HepG2 (cell line): ENCODE results near the gene NPBWR2. TPM values are rescaled to one million over a fixed set of nuclear protein-coding genes. Genes with fewer than 3 reads are reported as not detected.

Source experiments
- AGO2 ChIP-seq: fragments of 200-400 bp; formaldehyde crosslinking; optimal IDR thresholded peaks from 2 replicates; pipeline ENCODE3; 2017; ENCODE audit warnings: mild to moderate bottlenecking, low read depth, low read length, moderate library complexity
- AHR ChIP-seq: IDR thresholded peaks from 2 replicates; pipeline ENCODE4 v1.6.1; 2018; ENCODE audit warnings: missing genetic modification reagents, missing compliant biosample characterization
- BORCS8-MEF2B ChIP-seq: sonication (generic); formaldehyde crosslinking; IDR thresholded peaks from 2 replicates; pipeline ENCODE4 v1.8.0; 2022; ENCODE audit warnings: mild to moderate bottlenecking, missing genetic modification reagents
- CREB1 ChIP-seq, 2 experiments: fragments of 450-650 bp in 1 of 2; IDR thresholded peaks; 2 replicates each; pipeline ENCODE4 v1.6.1; 2016 to 2017; ENCODE audit warnings: control low read depth in 1 of 2, mild to moderate bottlenecking in 1 of 2, missing compliant biosample characterization in 1 of 2, missing genetic modification characterization in 1 of 2
- DNMT3B ChIP-seq: conservative IDR thresholded peaks from 2 replicates; pipeline ENCODE4 v1.6.1; 2016; ENCODE audit warnings: missing biosample characterization, control low read depth
- GTF2F1 ChIP-seq: fragments of 150-350 bp; IDR thresholded peaks from 2 replicates; pipeline ENCODE4 v1.6.1; 2014; ENCODE audit warnings: low read length
- KDM5B ChIP-seq: sonication (generic); formaldehyde crosslinking; IDR thresholded peaks from 2 replicates; pipeline ENCODE4 v1.4.0; 2020; ENCODE audit warnings: missing genetic modification reagents, mild to moderate bottlenecking, borderline replicate concordance
- MED1 ChIP-seq: sonication (generic); formaldehyde crosslinking; IDR thresholded peaks from 2 replicates; pipeline ENCODE4 v1.4.0; 2020; ENCODE audit warnings: missing genetic modification reagents
- MIER3 ChIP-seq: IDR thresholded peaks from 2 replicates; pipeline ENCODE4 v1.6.1; 2016; ENCODE audit warnings: missing compliant biosample characterization, borderline replicate concordance
- MTA3 ChIP-seq: sonication (generic); formaldehyde crosslinking; IDR thresholded peaks from 2 replicates; pipeline ENCODE4 v1.4.0; 2020; ENCODE audit warnings: missing genetic modification reagents
- NR2F2 ChIP-seq: IDR thresholded peaks from 2 replicates; pipeline ENCODE4 v1.6.1; 2012; ENCODE audit warnings: low read depth, inconsistent platforms, borderline replicate concordance
- PAX8 ChIP-seq: sonication (generic); formaldehyde crosslinking; IDR thresholded peaks from 2 replicates; pipeline ENCODE4 v1.8.0; 2022; ENCODE audit warnings: mild to moderate bottlenecking, missing genetic modification reagents, borderline replicate concordance
- RFX5 ChIP-seq: IDR thresholded peaks from 2 replicates; pipeline ENCODE4 v1.6.1; 2011; ENCODE audit warnings: low read depth, low read length, improper control_type of control experiment
- TEAD3 ChIP-seq: optimal IDR thresholded peaks from 2 replicates; pipeline ENCODE3; 2016; ENCODE audit warnings: borderline replicate concordance
- TRAFD1 ChIP-seq: sonication (generic); formaldehyde crosslinking; IDR thresholded peaks from 2 replicates; pipeline ENCODE4 v1.5.1; 2020; ENCODE audit warnings: missing genetic modification reagents, mild to moderate bottlenecking, borderline replicate concordance
- ZBTB37 ChIP-seq: sonication (generic); formaldehyde crosslinking; IDR thresholded peaks from 2 replicates; pipeline ENCODE4 v1.4.0; 2020; ENCODE audit warnings: mild to moderate bottlenecking, missing genetic modification reagents
- ZBTB39 ChIP-seq: sonication (generic); formaldehyde crosslinking; IDR thresholded peaks from 2 replicates; pipeline ENCODE4 v1.5.0; 2020; ENCODE audit warnings: missing genetic modification reagents
- ZFP37 ChIP-seq: sonication (generic); formaldehyde crosslinking; IDR thresholded peaks from 2 replicates; pipeline ENCODE4 v1.4.0; 2020; ENCODE audit warnings: missing genetic modification reagents, borderline replicate concordance
- ZMYM4 ChIP-seq: sonication (generic); formaldehyde crosslinking; IDR thresholded peaks from 2 replicates; pipeline ENCODE4 v1.8.1; 2023; ENCODE audit warnings: mild to moderate bottlenecking, missing genetic modification reagents
- ZNF143 ChIP-seq: sonication (generic); formaldehyde crosslinking; IDR thresholded peaks from 2 replicates; pipeline ENCODE4 v1.4.0; 2020; ENCODE audit warnings: missing genetic modification reagents
- ZNF513 ChIP-seq: sonication (generic); formaldehyde crosslinking; conservative IDR thresholded peaks from 2 replicates; pipeline ENCODE4 v1.5.0; 2020; ENCODE audit warnings: missing genetic modification reagents
- ZNF552 ChIP-seq: sonication (generic); formaldehyde crosslinking; IDR thresholded peaks from 2 replicates; pipeline ENCODE4 v1.9.0; 2022; ENCODE audit warnings: missing genetic modification reagents, mild to moderate bottlenecking, borderline replicate concordance
- ZNF724P ChIP-seq: sonication (generic); formaldehyde crosslinking; IDR thresholded peaks from 2 replicates; pipeline ENCODE4 v1.8.0; 2022; ENCODE audit warnings: missing genetic modification reagents, borderline replicate concordance
- ZNF792 ChIP-seq: IDR thresholded peaks from 2 replicates; pipeline ENCODE4 v1.6.1; 2016
- ZNF83 ChIP-seq: sonication (generic); formaldehyde crosslinking; IDR thresholded peaks from 2 replicates; pipeline ENCODE4 v1.4.0; 2020; ENCODE audit warnings: missing genetic modification reagents, mild to moderate bottlenecking, borderline replicate concordance
- polyA plus RNA-seq, 8 experiments: library from polyadenylated mRNA; depleted of rRNA in 3 of 8; stranded (reverse) in 7 of 8; unstranded in 1 of 8; fragments of >200 nt; fragmentation: Illumina TruSeq in 4 of 8; extraction: Trizol in 4 of 8; gene quantifications; 2 replicates each; pipeline versions ENCODE4 v1.2.1 to v1.2.3, GENCODE V29; 2011 to 2016; ENCODE audit warnings: low read depth in 4 of 8, missing spikeins in 1 of 8, mixed read lengths in 1 of 8; ENCODE audit not compliant: insufficient read depth in 1 of 8
- total RNA-seq, 5 experiments: library from RNA; depleted of rRNA; stranded (reverse); fragments of >200 nt; fragmentation: Illumina TruSeq; extraction: Trizol; gene quantifications; 2 replicates each; pipeline ENCODE4 v1.2.3, GENCODE V29; 2016; ENCODE audit warnings: low read depth in 1 of 5

The NPBWR2 gene
- total and polyA plus RNA-seq, 2 of the 13 experiments (the other 11 are each of a cell fraction or from before 2014, with no cell fraction given): not detected

GRCh38 chr20:64155258-64156135 is 48.1 kb upstream of the NPBWR2 start (continued):
- TF ChIP-seq CREB1 (IDR thresholded peaks at IDR 0.05) (no peak), CREB1 (CRISPR knock-in tag; IDR thresholded peaks at IDR 0.05) (no peak), AHR (CRISPR knock-in tag) (no peak), MTA3 (CRISPR knock-in tag) (no peak), KDM5B (CRISPR knock-in tag) (no peak), PAX8 (CRISPR knock-in tag) (no peak), ZNF143 (no peak), ZNF552 (no peak), GTF2F1 (no peak), NR2F2 (no peak), ZNF792 (CRISPR knock-in tag) (no peak), ZNF724P (CRISPR knock-in tag) (no peak), MED1 (no peak), ZNF83 (CRISPR knock-in tag) (no peak), RFX5 (no peak), ZMYM4 (CRISPR knock-in tag) (no peak), ZFP37 (CRISPR knock-in tag) (no peak), ZNF513 (CRISPR knock-in tag) (no peak), BORCS8-MEF2B (0 out of 2 replicates have a peak, but pooled peaks have one; percentile 20), DNMT3B (CRISPR knock-in tag) (no peak), MIER3 (CRISPR knock-in tag) (no peak), ZBTB39 (CRISPR knock-in tag) (no peak), ZBTB37 (CRISPR knock-in tag) (no peak), AGO2 (no peak), TRAFD1 (CRISPR knock-in tag) (no peak), TEAD3 (CRISPR knock-in tag) (no peak)
